GM20431 (cell line): ENCODE measurements around the gene CHD3.
"Not testable (repeated sequence)": the region's sequence is repeated elsewhere in the genome, so short reads cannot be mapped to it uniquely, and the experiment has no call there.

Source experiments
- in situ Hi-C: fragments of 300-500 bp; cut with MseI, MboI; formaldehyde crosslinking; loops from one replicate; pipeline ENCODE4 v1.15.0; 2020; ENCODE audit warnings: low sequenced_read_pairs; ENCODE audit not compliant: unreplicated experiment

The CHD3 gene

DNA sequence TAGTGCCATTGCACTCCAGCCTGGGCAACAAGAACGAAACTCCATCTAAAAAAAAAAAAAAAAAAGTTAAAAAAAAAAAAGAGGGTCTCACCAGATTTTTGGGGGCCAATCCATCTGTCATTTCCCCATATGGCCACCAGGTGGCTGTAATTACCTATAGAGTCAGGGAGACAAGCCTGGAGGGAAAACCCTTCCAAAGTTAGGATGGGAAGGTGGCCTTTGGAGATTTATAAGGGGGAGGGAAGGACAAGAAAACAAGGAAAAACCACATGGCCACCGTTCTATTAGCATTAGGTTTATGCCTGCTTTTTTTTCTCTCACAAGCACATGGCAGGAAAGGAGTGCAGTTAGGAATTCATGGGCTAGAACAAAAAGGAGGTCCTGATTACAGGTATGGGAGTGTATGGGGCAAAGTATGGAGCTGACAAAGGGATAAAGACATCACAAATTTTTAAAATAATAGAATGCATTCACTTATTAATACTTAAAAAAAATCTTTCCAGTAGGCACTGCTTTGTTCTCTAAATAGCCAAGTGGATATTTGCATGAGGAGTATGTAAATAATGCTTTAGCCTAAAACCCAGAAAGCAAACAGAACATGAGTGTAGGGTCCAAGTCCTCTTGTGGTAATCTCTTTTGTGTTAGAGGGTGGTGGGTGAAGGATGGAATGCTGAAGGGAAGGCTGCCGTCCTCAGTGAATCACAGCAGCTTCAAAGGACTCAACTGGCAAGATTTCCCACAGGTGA is 25.7 kb upstream of the CHD3 start:
- in situ Hi-C loops = no loop called here

DNA sequence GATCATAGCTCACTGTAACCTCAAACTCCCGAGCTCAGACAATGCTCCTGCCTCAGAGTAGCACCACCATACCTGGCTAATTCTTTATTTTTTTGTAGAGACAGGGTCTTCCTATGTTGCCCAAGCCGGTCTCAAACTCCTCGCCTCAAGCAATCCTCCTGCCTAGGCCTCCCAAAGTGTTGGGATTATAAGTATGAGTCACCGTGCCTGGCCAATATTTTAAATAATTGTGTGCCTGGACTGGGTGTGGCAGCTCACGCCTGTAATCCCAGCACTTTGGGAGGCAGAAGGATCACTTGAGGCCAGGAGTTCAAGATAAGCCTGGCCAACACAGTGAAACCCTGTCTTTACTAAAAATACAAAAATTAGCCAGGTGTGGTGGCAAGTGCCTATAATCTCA is 24.2 kb upstream of the CHD3 start:
- in situ Hi-C loops = not testable (repeated sequence)

DNA sequence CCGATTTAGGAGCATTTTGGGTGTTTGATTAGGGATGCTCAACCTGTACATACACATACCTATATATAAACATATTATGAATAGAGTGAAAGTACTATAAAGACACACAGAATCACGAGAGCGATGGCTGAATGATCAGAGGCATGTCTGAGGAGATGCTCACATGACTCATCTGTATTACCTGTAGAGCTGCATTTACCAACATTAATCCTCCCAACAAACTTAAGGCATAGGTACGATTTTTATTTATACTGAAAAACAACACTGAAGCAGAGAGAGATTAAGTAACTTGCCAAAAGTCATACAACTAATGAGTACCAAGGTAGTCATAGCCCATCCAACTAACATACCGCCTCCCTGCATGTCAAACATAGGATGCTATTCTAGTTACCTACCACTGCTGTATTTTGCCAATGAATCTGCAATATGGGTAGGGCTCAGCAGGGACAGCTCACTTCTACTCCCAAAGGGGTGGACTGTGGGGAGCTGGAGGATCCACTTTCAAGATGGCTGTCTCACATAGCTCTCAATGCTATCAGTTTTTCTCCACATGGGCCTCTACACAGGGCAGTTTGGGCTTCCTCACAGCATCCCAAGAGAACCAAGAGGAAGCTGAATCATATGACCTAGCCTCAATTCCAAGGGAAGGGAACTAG is 23.5 kb upstream of the CHD3 start:
- in situ Hi-C loops = no loop called here

DNA sequence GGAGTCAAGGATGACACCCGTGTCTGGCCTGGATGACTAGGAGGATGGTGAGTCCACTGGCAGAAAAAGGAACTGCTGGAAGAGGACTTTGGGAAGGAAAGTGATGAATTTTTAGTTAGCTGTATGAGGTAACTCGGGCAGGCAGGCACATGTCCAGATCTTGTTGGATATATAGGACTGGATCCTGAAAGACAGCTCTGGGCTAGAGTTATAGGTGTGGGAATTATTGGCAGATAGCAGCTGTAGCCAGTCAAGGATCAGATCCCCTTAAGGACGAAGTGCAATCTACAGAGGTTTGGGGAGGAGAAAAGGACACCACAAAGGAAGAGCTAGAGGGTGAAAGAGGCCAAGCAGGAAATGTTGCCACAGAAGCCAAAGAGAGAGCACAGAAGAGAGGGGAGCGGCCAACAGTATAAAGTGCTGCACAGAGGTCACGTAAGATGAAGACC is 20.7 kb upstream of the CHD3 start:
- in situ Hi-C loops = no loop called here

DNA sequence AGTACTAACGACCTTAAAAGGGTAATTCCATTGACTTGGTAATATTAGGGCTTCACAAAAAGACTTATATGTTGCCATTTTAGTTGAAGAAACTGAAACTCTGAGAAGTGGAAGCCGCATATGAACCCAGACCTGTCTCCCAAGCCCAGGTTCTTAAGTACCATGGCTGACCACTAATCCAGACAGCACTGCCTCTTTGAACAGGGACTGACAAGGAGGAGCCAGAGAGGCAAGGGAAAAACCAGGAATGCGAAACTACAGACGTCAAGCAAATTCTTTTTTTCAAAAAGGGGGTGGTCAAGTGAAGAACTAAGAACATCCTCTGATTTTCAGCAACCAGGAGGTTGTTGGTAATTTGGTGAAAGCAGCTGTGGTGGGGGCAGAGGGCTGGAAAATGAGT is 15.5 kb upstream of the CHD3 start:
- in situ Hi-C loops = no loop called here

DNA sequence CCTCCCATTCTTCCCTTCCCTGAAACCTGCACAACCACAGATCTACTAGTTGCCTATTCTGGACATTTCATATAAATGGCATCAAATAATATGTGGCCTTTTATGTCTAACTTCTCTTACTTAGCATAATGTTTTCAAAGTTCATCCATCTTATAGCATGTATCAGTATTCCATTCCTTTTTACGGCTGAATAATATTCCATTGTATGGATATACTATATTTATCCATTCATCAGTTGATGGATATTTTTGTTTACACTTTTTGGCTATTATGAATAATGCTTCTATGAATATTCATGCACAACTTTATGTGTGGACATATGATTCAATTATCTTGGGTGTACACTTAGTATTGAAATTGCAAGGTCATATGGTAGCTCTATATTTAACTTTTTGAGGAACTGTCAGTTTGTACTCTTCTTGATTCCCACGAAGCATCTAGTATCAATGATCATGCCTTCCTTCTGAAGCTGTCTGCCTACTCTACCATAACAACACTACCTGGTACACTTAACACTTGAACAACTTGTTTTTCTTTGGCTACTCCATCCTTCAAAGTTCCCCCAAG is 12.7 kb upstream of the CHD3 start:
- in situ Hi-C loops = no loop called here

DNA sequence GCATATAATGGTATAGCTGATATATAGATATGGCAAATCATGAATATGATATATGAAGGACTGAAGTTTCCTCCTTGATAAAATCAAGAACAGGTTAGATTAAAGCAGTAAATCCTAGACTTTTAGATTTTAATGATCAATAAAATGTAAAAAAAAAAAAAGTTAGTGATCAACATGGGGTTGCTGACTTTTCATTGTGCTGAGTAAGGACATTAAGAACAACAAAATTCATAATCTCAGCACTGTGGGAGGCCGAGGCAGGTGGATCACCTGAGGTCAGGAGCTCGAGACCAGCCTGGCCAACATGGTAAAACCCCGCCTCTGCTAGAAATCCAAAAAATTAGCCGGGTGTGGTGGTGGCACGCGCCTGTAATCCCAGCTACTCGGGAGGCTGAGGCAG is 10.4 kb upstream of the CHD3 start:
- in situ Hi-C loops = no loop called here

DNA sequence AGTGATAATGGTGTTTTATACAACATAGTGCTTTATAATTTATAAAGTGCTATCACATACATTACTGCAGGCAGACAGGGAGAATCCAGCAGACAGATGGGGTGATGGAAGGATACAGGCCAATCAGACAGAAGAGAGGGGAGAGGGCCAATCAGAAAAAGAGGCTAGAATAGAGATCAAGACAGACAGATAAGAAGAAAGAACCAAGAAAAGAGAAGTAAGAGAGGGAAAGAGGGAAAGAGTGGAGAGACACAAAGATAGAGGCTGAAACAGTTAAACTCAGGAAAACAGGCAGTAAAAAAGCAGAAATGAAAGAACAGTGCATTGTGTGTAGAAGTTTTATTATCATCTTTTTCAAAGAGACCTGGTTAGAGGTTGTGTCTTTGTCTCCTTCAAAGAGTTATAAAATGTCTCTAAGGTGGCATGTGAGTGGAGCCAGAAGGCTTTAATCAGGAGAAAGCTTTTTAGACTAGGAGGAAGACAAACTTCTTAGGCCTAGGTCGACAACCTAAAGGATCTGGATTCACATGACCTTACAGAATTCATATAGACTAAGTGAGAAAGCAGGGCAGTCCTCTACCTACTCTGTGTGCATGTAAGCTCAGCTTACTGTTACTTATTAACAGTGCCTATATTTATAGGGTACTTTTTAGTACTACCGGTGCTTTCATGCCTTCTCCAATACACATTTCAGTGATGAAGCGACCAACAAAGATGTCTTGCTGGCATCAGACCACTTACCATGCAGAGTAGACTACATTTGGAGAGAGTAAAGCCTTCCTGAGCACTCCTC is 8.3 kb upstream of the CHD3 start:
- in situ Hi-C loops = no loop called here

DNA sequence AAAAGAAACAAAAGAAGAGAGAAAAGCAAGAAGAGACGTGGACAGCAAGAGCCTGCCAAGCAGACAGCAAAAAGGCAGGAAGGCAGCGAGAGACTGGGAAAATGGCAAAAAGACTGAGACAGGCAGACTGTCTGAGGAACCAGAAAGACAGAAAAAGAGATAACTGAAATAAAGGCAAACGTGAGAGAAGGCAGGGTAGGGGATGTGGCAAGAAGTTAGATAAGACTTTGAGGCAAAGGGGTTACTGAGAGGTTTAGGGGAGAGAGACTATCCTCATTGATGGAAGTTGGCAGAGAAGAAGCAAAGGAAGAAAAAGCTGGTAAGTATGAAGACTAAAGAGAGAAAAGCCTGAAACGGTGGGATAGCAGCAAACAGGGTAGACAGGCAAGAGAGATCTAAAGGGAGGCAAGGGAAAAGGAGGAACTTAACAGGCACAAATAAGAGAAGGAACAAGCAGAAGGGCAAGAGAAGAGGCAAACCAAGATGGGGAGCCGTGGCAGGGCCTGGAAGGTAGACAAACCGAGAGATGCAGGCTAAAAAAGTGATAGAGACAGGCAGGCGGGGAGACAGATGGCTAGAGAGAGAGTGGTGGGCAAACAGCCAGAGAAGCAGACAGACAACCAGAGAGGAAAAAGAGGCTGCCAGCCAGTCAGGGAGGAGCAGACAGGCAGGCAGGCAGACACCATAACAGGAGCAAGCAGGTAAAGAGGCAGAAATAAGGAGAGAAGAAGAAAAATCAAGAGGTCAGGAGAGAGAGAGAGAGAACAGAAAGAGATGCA is 7.1 kb upstream of the CHD3 start:
- in situ Hi-C loops = no loop called here

DNA sequence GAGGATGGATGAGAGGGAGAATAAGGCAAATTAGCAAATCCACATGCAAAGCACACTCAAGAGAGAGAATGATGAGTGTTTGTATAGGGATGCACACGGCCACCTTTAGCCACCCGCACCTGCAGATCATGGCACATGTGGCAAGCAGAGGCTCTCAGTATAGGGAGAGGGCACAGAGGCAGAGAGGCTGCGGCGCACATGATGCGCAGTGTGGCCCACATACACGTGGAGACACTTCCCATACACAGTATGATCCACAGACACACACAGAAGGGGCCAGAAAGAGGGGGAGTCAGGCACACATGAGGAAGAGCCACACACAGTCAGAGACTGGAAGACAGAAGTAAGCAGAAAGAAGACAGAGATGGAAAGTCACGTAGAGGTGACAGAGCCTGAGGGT is 6.5 kb upstream of the CHD3 start:
- in situ Hi-C loops = no loop called here

DNA sequence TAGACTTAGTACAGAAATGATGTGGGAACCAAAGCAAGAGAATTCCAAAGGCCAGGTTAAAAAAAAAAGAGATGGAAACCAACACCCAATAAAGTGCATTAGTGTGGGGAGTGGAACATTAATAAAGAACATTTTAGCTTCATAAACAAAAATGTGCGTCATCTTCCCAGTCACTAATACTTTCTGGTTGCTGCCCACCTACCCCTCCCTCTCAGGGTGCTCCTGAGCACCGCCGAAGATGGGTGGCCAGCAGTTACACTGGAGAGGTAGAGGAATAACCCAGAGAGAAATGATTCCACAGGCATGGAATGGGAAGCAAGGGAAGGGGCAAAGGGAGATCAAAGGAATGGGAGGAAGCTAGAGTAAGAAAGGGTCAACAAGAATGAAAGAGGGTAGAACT is 6.0 kb upstream of the CHD3 start:
- in situ Hi-C loops = no loop called here

DNA sequence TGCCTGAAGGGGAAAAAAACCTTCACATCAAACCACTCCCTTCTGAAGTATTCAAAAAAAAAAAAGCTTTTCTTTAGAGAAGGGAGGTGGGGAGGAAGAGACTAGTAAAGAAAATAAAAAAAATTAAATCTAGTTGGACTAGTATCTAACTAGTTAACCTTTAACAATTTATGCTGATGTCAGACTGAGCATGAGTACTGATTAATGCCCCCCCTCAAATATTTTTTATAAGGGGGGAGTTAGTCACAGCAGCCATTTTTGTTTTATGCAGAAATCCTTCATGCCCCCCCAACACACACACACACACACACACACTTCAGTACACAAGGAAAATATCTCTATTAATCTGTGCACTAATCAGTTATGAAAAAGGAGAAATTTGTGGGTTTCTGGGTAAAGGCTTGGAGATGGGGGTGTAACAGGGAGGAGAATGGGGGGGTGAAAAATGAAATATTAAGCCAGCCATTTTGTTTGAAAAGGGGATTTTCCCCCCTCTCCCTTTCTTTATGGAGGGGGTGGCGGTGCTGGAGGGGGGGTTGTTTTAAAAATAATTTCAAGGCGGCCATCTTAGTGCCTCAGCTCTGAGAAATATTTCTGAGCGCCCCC is 4.7 kb upstream of the CHD3 start:
- in situ Hi-C loops = no loop called here

DNA sequence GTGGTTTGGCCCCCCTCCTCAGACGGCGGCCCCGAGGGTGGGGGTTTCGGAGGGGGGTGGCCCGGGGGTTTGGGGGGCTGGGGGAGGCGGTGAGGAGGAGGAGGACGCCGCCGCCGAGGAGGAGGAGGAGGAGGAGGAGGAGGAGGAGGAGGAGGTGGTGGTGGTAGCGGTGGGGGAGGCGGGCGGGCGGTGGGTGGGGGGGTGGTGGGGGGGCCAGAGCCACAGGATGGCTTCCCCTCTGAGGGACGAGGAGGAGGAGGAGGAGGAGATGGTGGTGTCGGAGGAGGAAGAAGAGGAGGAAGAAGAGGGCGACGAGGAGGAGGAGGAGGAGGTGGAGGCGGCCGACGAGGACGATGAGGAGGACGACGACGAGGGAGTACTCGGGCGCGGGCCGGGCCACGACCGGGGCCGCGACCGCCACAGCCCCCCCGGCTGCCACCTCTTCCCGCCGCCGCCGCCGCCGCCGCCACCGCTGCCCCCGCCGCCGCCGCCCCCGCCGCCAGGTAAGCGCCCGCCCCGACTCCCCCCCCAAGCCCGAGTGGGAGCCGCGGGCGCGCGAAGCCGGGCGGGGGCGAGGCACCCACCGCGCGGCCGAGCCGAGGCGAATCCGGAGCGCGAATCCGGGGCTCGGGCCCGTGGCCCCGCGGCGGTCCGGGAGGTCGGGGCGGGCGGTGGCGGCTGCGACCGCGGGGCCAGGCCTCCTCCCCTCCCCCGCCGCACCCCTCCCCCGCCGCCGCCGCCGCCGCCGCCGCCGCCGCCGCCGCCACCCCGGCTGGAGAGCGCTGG is 3.8 kb upstream of the CHD3 start:
- in situ Hi-C loops = no loop called here

DNA sequence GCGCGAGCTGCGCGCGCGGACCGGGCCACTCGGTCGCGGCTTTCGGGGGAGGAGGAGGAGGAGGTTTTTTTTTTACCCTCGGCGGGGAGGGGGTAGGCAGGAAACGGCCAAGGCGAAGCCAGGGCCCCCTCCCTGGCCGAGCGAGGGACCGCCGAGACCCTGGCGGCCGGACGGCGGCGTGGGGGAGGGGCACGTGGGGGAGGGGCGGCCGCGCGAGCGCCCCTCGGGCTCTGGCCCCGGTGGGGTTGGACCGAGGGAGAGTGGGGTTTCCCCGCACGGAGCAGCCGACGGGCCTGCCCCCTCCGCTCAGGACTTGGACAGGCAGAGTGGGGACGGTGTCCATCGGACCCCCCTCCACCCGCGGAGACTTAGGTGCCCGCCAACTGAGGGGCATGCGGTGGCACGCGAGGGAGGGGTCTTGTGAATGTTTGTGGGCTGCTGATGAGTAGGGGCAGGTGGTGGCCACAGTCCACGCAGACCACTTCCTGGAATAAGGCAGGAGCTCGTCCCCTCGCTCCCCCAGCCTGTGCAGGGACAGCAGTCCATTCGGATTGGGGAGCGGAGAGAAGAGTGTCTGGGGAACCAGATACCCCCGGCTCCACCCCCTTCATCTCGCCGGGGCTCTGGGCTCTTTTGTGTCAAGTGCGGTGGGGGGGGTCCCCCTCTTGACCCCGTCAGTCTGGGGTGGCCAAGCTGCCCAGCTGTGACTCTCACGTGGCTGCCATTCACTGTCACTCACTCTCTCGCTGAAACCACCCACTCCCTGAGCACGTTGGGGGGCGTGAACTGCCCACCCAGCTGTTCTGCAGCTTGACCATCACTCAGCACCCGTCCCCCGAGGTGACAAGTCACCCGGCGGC is 3.0 kb upstream of the CHD3 start:
- in situ Hi-C loops = no loop called here

DNA sequence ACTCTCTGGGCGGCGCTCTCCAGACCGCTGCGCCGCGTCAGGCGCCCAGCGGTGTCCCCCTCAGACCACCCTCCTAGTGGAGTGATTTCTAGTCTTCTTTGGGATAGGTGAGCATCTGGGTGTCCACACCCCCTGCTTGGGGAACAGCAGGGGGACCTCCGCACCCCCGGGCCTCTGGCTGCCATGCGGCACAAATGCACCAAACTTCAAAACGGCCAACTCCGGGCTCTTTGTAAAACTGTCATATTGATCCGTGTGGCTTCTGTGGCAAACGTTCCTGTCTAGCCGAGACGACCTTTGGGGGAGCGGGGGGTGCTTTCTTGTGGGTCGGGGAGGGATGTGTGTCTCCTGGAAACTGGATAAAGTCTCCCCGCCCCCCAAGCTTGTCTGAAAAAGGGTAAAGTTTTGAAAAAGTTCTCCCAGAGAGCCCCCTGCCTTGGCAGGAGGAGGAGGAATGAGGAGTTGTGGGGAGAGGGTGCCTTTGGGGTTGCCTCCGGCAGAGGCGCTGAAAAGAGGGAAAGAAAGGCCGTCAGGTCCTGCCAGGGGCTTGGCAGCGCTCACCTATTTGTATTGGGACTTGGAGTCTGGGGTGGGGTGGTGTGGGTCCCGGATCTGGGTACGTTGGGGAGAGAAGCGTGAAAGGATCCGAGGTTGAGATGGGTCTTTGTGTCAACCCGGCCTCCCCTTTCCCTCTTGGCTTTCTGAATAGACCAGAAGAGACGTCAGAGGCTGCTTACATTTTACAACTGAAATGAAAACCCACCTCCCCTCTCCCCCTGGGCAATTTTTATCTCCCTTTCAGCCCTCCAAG is 2.2 kb upstream of the CHD3 start:
- in situ Hi-C loops = no loop called here

DNA sequence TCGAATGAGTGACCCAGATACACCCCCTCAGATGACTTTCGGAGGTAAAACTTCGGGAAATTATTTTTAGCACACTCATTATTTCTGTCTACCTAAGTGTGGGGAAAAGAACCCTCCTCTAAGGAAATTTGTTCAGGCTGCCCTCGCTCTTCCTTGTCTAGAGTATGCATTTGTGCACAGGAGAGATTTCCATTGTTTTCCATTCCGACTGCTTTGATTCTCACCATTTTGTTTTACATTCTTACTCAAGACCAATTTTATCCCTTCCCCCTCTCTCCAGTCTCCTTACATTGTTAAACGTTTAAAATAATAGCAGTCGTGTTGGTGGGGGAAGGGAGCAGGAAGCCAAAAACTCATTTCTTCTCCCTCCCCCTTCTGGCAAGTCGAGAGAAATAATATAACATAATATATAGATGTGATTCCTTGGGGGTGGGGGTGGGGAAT is 1.5 kb upstream of the CHD3 start:
- in situ Hi-C loops = no loop called here

DNA sequence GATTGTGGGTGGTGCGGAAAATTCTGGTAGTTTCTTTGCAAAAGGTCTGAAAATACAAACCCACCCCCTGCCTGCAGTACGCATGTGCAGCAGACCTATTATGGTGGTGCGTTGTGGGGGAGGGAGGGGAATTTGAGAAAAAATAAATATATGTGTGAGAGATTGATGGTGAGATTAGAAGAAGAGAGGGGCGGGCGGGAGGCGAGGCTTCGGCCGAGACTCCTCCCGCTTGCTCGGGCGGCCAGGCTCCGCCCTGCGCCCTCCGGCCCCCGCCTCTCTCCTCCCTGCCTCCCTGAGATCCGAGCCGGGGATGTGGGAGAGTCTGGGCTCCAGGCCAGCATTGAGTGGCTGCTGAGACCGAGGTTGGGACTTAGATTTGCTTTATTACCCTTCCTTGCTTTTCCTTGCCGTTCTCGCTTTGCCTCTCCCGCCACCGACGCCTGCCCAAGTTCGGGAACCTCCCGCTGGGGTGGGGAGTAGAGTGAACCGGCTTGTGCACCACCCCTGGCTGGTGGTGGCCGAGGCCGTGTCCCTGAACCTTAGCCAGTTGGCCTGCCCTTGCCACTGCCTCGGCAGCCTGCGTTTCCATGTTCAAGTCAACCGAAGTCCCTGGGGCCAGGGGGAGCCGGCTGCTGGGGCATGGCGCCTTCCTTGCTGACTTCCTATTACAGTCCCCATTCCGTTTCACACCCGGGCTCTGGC is 956 bp upstream of the CHD3 start:
- in situ Hi-C loops = no loop called here
